Peyer's patch (tissue), 4 donors: ENCODE results near the gene G2E3. TPM values are rescaled to one million over a fixed set of nuclear protein-coding genes. Genes with fewer than 3 reads are reported as not detected.

ENCODE experiments used
- DNase-seq, 3 donors: peaks; one replicate each; pipeline ENCODE4 v3.0.0-alpha.2; 2017 to 2019
- H3K27ac ChIP-seq, 4 donors: fragments of 200-600 bp; sonication (generic); one replicate each; pipeline ENCODE4 v1.5.1; 2016 to 2019
- H3K27me3 ChIP-seq, 2 donors: fragments of 200-600 bp; sonication (generic); one replicate each; pipeline ENCODE4 v1.5.1; 2019
- H3K36me3 ChIP-seq, 3 donors: fragments of 200-600 bp; sonication (generic); one replicate each; pipeline ENCODE4 v1.5.1; 2016 to 2019
- H3K4me1 ChIP-seq, 4 donors: fragments of 200-600 bp; sonication (generic); one replicate each; pipeline ENCODE4 v1.5.1; 2016 to 2019
- H3K4me3 ChIP-seq, 4 donors: fragments of 200-600 bp; sonication (generic); 1 replicate in 3 of 4; 2 replicates in 1 of 4; pipeline ENCODE4 v1.5.1; 2016 to 2019; ENCODE audit warnings: mild to moderate bottlenecking in 1 of 4
- H3K9me3 ChIP-seq, 4 donors: fragments of 200-600 bp; sonication (generic); one replicate each; pipeline ENCODE4 v1.5.1; 2016 to 2019; ENCODE audit warnings: mild to moderate bottlenecking in 1 of 4
- CTCF ChIP-seq, 6 experiments: fragments of 450-650 bp in 4 of 6; fragments of 200-600 bp in 2 of 6; sonication (generic) in 1 of 6; IDR thresholded peaks; one replicate each; pipeline ENCODE4 v1.5.1; 2017 to 2019; ENCODE audit warnings: antibody characterized with exemption in 6 of 6, mild to moderate bottlenecking in 3 of 6, moderate library complexity in 1 of 6
- POLR2A ChIP-seq, 2 donors: fragments of 450-650 bp; IDR thresholded peaks; one replicate each; pipeline ENCODE4 v1.5.1; 2017; ENCODE audit warnings: antibody characterized with exemption in 2 of 2, mild to moderate bottlenecking in 2 of 2, moderate library complexity in 2 of 2
- total RNA-seq, 4 donors: library from RNA; depleted of rRNA; stranded (reverse); fragments of >200 nt; gene quantifications; one replicate each; pipeline ENCODE4 v1.1.0, GENCODE V29; 2016

The G2E3 gene
- total RNA-seq = 10 to 100 TPM in 1 of 4 donors, 1 to 10 TPM in 3; 6.4 to 19.8 (median 8.1) TPM

GRCh38 chr14:30558675-30559555, at the start of gene G2E3:
TSS of gene G2E3 (plus strand) at chr14:30559158. CDS start at chr14:30581080, 21,922 bp downstream.
- TF ChIP-seq CTCF (IDR thresholded peaks at IDR 0.05) (no peak), POLR2A (IDR thresholded peaks at IDR 0.05) (peak; percentile 67 to 81)
- H3K9me3 ChIP-seq = no peaks in the 10 kb centered on the region
- H3K27ac ChIP-seq = peak within 1 kb of the TSS; percentile 75 to 89 (median 78)
- peaks cover 0 to 8% (median 3%) of the 10 kb centered on the region in 4 donors for H3K4me1 ChIP-seq
- H3K36me3 ChIP-seq = no peaks in the 10 kb centered on the region
- DNase-seq = peak; percentile 82 to 95 (median 94)
- H3K27me3 ChIP-seq = no peaks in the 10 kb centered on the region
- H3K4me3 ChIP-seq = peak within 1 kb of the TSS; percentile 79 to 91 (median 83)

- Histone ChIP-seq H3K9me3 (no peaks in the 10 kb centered on the region), H3K27ac (no peak overlapping the region), H3K4me1 (no peaks in the 10 kb centered on the region), H3K27me3 (no peaks in the 10 kb centered on the region), H3K4me3 (no peak overlapping the region), H3K36me3 (no peaks in the 10 kb centered on the region)
- TF ChIP-seq POLR2A (IDR thresholded peaks at IDR 0.05) (no peak), CTCF (IDR thresholded peaks at IDR 0.05) (no peak)
- DNase-seq = no peak
Observed at GRCh38 chr14:30517737-30518136, 41.2 kb upstream of the G2E3 start.

GRCh38 chr14:30518867-30519560, 39.9 kb upstream of the G2E3 start:
- no peaks in the 10 kb centered on the region for H3K9me3 ChIP-seq
- no peak for TF ChIP-seq POLR2A (IDR thresholded peaks at IDR 0.05)
- TF ChIP-seq CTCF (IDR thresholded peaks at IDR 0.05) = no peak
- H3K27ac ChIP-seq = no peak overlapping the region
- DNase-seq = no peak
- H3K4me1 ChIP-seq = no peaks in the 10 kb centered on the region
- H3K4me3 ChIP-seq = no peak overlapping the region
- H3K27me3 ChIP-seq = no peaks in the 10 kb centered on the region
- no peaks in the 10 kb centered on the region for H3K36me3 ChIP-seq

- DNase-seq = no peak
- no peak overlapping the region for H3K4me3 ChIP-seq
- H3K4me1 ChIP-seq = no peaks in the 10 kb centered on the region
- TF ChIP-seq POLR2A (IDR thresholded peaks at IDR 0.05) = no peak
- no peak for TF ChIP-seq CTCF (IDR thresholded peaks at IDR 0.05)
- H3K27ac ChIP-seq = no peak overlapping the region
- H3K9me3 ChIP-seq = no peaks in the 10 kb centered on the region
- no peaks in the 10 kb centered on the region for H3K27me3 ChIP-seq
- no peaks in the 10 kb centered on the region for H3K36me3 ChIP-seq
Observed at GRCh38 chr14:30519961-30520360, 39.0 kb upstream of the G2E3 start.

GRCh38 chr14:30520536-30520935, 38.4 kb upstream of the G2E3 start:
- no peaks in the 10 kb centered on the region for H3K9me3 ChIP-seq
- TF ChIP-seq CTCF (IDR thresholded peaks at IDR 0.05) = no peak
- TF ChIP-seq POLR2A (IDR thresholded peaks at IDR 0.05) = no peak
- no peaks in the 10 kb centered on the region for H3K4me1 ChIP-seq
- no peak overlapping the region for H3K27ac ChIP-seq
- no peaks in the 10 kb centered on the region for H3K36me3 ChIP-seq
- DNase-seq = no peak
- H3K27me3 ChIP-seq = no peaks in the 10 kb centered on the region
- no peak overlapping the region for H3K4me3 ChIP-seq
